ENCODE measurements around the gene NEK6. TPM values are rescaled to one million over a fixed set of nuclear protein-coding genes. Genes with fewer than 3 reads are reported as not detected.

NEK6 gene
- total and polyA plus RNA-seq, 10 of the 15 experiments (the other 5 are each of a cell fraction or from before 2014, with no cell fraction given) = 31.3 to 161 (median 89.2) TPM

DNA sequence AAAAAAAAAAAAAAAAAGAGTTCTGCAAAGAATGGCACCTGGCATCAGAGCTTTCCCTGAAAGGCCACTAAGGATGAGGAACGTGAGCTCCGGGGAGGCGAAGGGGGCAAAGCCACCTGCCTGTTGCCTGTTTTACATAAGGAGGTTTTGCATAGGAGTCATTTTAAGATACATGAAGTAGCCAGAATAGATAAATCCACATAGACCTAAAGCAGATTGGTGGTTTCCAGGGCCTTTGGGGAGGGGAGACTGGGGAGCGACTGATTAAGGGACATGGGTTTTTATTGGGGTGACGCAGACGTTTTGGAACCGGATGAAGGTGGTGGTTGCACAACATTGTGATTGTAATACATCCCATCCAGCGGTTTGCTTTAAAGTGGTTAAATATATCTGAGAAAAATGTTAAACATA is 7.1 kb downstream of the NEK6 start (continued):
- TF ChIP-seq, protein P1, sequence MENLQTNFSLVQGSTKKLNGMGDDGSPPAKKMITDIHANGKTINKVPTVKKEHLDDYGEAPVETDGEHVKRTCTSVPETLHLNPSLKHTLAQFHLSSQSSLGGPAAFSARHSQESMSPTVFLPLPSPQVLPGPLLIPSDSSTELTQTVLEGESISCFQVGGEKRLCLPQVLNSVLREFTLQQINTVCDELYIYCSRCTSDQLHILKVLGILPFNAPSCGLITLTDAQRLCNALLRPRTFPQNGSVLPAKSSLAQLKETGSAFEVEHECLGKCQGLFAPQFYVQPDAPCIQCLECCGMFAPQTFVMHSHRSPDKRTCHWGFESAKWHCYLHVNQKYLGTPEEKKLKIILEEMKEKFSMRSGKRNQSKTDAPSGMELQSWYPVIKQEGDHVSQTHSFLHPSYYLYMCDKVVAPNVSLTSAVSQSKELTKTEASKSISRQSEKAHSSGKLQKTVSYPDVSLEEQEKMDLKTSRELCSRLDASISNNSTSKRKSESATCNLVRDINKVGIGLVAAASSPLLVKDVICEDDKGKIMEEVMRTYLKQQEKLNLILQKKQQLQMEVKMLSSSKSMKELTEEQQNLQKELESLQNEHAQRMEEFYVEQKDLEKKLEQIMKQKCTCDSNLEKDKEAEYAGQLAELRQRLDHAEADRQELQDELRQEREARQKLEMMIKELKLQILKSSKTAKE (IDR thresholded peaks at IDR 0.05; ENCODE audit: low read depth, poor library complexity, severe bottlenecking) = no peak
- TF ChIP-seq, protein P2, sequence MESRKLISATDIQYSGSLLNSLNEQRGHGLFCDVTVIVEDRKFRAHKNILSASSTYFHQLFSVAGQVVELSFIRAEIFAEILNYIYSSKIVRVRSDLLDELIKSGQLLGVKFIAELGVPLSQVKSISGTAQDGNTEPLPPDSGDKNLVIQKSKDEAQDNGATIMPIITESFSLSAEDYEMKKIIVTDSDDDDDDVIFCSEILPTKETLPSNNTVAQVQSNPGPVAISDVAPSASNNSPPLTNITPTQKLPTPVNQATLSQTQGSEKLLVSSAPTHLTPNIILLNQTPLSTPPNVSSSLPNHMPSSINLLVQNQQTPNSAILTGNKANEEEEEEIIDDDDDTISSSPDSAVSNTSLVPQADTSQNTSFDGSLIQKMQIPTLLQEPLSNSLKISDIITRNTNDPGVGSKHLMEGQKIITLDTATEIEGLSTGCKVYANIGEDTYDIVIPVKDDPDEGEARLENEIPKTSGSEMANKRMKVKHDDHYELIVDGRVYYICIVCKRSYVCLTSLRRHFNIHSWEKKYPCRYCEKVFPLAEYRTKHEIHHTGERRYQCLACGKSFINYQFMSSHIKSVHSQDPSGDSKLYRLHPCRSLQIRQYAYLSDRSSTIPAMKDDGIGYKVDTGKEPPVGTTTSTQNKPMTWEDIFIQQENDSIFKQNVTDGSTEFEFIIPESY (IDR thresholded peaks at IDR 0.05) = no peak
- TF ChIP-seq RCOR1 (conservative IDR thresholded peaks at IDR 0.05; ENCODE audit: low read depth, low read length) = no peak
- TF ChIP-seq, protein P3, sequence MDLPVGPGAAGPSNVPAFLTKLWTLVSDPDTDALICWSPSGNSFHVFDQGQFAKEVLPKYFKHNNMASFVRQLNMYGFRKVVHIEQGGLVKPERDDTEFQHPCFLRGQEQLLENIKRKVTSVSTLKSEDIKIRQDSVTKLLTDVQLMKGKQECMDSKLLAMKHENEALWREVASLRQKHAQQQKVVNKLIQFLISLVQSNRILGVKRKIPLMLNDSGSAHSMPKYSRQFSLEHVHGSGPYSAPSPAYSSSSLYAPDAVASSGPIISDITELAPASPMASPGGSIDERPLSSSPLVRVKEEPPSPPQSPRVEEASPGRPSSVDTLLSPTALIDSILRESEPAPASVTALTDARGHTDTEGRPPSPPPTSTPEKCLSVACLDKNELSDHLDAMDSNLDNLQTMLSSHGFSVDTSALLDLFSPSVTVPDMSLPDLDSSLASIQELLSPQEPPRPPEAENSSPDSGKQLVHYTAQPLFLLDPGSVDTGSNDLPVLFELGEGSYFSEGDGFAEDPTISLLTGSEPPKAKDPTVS (IDR thresholded peaks at IDR 0.05; ENCODE audit: low read depth, low read length) = no peak
- TF ChIP-seq, protein P4, sequence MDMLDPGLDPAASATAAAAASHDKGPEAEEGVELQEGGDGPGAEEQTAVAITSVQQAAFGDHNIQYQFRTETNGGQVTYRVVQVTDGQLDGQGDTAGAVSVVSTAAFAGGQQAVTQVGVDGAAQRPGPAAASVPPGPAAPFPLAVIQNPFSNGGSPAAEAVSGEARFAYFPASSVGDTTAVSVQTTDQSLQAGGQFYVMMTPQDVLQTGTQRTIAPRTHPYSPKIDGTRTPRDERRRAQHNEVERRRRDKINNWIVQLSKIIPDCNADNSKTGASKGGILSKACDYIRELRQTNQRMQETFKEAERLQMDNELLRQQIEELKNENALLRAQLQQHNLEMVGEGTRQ (IDR thresholded peaks at IDR 0.05; ENCODE audit: borderline replicate concordance, low read depth, low read length) = no peak
- TF ChIP-seq POLR2AphosphoS5 (IDR thresholded peaks at IDR 0.05; ENCODE audit: low read length) = peak; percentile 66
- peak; percentile 61 for TF ChIP-seq IRF4 (IDR thresholded peaks at IDR 0.05; ENCODE audit: low read depth, low read length)
- no peak for TF ChIP-seq GABPA (IDR thresholded peaks at IDR 0.05; ENCODE audit: low read depth)
- TF ChIP-seq ZNF24 (IDR thresholded peaks at IDR 0.05) = no peak
- no peak for TF ChIP-seq ESRRA (IDR thresholded peaks at IDR 0.05; ENCODE audit: low read length)
- 0 out of 2 replicates have a peak, but pooled peaks have one; percentile 60 for TF ChIP-seq YY1 (IDR thresholded peaks at IDR 0.05; ENCODE audit: low read depth, low read length)
- TF ChIP-seq BRCA1 (IDR thresholded peaks at IDR 0.05; ENCODE audit: low read depth, low read length) = no peak
- no peak for TF ChIP-seq SMAD1 (IDR thresholded peaks at IDR 0.05; ENCODE audit: low read depth, partially characterized antibody)
- TF ChIP-seq HDAC6 (IDR thresholded peaks at IDR 0.05; ENCODE audit: unreplicated experiment) = no peak
- TF ChIP-seq RAD21 (IDR thresholded peaks at IDR 0.05; ENCODE audit: insufficient read depth, low read depth, low read length) = no peak
- no peak for TF ChIP-seq CBFB (IDR thresholded peaks at IDR 0.05; ENCODE audit: low read depth)
- 0 out of 2 replicates have a peak, but pooled peaks have one; percentile 62 for TF ChIP-seq TCF12 (IDR thresholded peaks at IDR 0.05; ENCODE audit: low read depth, low read length)
- peak; percentile 77 for TF ChIP-seq MEF2B (IDR thresholded peaks at IDR 0.05; ENCODE audit: partially characterized antibody, poor library complexity, severe bottlenecking)
- peak; percentile 55; the same call in 1 of the 2 replicates for TF ChIP-seq ZNF384 (IDR thresholded peaks at IDR 0.05; ENCODE audit: borderline replicate concordance, low read depth, low read length)
- TF ChIP-seq, protein P5, sequence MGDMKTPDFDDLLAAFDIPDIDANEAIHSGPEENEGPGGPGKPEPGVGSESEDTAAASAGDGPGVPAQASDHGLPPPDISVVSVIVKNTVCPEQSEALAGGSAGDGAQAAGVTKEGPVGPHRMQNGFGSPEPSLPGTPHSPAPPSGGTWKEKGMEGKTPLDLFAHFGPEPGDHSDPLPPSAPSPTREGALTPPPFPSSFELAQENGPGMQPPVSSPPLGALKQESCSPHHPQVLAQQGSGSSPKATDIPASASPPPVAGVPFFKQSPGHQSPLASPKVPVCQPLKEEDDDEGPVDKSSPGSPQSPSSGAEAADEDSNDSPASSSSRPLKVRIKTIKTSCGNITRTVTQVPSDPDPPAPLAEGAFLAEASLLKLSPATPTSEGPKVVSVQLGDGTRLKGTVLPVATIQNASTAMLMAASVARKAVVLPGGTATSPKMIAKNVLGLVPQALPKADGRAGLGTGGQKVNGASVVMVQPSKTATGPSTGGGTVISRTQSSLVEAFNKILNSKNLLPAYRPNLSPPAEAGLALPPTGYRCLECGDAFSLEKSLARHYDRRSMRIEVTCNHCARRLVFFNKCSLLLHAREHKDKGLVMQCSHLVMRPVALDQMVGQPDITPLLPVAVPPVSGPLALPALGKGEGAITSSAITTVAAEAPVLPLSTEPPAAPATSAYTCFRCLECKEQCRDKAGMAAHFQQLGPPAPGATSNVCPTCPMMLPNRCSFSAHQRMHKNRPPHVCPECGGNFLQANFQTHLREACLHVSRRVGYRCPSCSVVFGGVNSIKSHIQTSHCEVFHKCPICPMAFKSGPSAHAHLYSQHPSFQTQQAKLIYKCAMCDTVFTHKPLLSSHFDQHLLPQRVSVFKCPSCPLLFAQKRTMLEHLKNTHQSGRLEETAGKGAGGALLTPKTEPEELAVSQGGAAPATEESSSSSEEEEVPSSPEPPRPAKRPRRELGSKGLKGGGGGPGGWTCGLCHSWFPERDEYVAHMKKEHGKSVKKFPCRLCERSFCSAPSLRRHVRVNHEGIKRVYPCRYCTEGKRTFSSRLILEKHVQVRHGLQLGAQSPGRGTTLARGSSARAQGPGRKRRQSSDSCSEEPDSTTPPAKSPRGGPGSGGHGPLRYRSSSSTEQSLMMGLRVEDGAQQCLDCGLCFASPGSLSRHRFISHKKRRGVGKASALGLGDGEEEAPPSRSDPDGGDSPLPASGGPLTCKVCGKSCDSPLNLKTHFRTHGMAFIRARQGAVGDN (IDR thresholded peaks at IDR 0.05) = 0 out of 2 replicates have a peak, but pooled peaks have one; percentile 5
- TF ChIP-seq HDGF (IDR thresholded peaks at IDR 0.05) = no peak

All from GM12878 (cell line).